ENCODE results near the gene DAB2IP.

Gene DAB2IP

DNA sequence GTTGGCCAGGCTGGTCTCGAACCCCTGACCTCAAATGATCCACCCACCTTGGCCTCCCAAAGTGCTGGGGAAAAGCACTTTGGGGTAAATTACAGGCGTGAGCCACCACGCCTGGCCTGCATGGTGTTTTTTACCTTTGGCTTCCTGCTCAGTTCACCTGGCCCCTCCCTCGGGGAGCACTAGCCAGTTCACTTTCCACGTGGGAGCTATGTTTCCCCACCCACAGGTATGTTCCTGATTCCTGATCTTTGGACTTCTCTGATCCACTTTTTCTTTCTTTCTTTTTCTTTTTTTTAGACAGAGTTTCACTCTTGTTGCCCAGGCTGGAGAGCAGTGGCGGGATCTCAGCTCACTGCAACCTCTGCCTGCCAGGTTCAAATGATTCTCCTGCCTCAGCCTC is 15.8 kb downstream of the DAB2IP start:
- DNase-seq = no peak

DNA sequence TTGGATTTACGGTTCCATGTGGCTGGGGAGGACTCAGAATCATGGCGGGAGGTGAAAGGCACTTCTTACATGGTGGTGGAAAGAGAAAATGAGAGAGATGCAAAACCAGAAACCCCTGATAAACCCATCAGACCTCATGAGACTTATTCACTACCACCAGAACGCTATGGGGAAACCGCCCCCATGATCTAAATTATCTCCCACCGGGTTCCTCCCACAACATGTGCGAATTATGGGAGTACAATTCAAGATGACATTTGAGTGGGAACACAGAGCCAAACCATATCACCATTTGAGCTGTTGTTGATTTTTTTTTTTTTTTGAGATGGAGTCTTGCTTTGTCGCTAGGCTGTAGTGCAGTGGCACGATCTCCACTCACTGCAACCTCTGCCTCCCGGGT is 16.5 kb downstream of the DAB2IP start:
- DNase-seq = no peak

DNA sequence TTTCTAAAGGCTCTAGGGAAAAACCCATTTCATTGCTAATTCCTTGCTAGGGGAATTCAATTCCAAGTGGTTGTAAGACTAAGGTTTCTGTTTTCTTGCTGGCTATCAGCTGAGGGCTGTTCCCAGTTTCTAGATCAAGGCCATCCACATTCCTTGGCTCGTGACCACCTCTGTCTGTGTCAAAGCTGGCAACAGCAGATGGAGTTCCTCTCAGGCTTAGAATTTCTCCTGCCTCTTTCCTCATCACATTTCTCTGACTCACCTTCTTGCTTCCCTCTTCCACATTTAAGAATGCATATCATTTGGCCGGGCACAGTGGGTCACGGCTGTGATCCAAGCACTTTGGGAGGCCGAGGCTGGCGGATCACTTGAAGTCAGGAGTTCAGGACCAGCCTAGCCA is 19.0 kb downstream of the DAB2IP start:
- DNase-seq = no peak

DNA sequence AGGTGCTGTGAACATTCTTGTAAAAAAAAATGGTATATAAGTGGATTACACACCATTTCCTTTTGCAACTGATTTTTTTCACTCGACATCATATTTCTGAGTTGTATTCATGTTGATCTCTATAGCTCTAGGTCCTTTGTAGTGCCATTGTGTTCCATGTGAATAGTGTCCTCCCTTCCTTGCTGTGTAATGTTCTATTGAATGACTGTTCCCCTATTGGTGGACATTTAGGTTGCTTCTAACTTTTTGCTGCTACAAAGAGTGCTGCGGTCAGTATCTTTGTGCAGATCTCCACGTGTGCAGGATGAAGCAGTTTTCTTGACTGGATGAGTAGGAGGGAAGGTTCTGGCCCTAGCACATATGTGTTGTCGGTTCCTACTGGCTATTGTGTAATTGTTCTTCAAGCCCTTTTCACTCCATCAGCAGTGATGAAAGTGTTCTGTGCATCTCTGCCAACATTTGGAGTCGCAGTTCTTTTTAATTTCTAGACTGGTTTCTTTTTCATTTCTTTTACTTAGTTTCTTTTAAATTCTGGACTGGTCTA is 20.2 kb downstream of the DAB2IP start:
- no peak for DNase-seq

DNA sequence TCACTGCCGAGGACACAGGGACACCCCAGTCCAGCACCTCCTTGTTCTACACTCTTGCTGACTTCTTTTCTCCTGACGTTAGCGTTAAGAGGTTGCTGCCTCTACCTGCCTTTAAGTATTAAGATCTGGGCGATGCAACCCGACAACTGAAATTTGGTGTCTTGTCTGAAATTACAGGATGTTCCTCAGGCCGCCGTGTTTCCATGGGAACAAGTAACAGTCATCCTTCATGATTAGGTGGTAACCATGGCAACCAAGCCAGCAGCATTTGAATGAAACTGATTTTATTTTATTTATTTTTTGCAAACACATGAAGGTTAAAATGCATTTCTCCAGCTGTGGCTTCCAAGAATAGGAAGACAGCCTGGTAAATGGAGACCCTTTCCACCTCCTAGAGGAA is 20.8 kb downstream of the DAB2IP start:
- DNase-seq = no peak

DNA sequence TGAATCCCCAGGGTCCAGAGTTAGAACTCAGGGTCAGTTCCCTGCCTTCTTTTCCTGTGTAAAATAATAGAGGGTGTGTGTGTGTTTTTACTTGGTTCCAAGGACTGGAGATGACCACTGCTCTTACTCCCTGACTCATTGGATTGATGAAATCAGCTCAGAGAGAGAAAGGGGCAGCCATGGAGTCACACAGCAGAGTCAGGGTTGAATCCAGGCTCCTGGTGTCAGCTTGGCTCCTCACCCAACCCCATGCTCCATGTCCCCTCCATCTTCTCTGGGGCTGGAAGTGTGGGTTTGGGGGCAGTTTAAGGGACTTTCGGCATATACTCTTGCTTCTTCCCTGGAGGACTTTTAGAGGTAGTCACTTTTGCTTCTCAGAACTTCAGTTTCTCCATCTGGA is 21.6 kb downstream of the DAB2IP start:
- no peak for DNase-seq

DNA sequence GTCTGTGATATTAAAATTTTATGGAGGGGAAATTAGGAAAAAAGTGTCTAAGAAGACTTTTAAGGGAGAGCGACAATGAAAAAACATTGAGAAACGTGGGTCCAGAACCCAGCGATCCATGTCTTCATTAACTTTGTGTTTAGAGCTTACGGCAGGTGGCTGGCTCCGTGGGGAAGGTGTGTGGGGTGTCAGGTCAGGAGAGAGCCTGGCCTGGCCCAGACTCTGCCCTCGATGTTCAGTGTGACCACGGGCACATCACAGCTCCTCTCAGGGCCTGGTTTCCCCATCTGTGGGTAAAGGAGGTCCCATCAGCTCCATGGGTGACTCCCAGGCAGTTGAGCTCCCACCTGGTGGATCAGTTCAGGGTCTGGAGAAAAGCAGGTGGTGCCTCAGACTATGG is 22.1 kb downstream of the DAB2IP start:
- no peak for DNase-seq

DNA sequence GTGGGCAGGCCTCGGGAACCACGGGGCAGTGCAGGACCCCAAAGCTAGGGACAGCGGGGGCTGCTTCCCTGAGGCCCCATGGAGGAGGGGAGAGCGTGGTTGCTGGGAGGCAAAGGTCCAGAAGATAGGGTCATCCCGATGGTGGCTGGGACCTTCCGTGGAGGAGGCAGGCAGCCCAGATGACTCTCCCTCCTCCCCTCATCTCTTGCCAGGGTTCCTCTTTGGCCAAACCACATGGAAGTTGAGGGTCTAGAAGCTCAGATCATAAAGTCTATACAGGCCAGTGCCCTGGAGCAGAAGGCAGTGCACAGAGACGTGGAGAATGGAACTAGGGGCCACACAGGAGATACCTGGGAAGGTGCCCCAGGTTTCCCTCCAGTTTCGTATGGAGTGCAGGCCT is 22.6 kb downstream of the DAB2IP start:
- DNase-seq = no peak

DNA sequence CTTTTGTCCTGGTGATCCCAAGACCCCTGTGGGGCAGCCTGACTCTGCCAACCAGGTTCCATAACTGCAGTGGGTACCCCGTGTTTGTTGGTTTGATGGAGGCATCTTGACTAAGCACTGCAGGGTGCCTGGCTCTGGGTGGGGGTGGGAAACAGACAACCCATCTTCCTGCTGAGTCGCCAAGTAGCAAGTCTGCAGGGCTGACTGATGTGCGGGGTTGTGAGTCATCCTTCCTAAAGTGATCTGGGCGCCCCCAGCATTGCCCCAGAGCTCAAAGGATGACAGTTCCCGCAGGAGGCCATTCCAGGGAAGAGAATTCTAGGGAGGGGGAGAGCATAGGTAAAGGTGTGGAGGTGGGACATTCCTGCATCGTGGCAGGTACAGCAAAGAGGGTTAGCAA is 23.5 kb downstream of the DAB2IP start:
- no peak for DNase-seq

DNA sequence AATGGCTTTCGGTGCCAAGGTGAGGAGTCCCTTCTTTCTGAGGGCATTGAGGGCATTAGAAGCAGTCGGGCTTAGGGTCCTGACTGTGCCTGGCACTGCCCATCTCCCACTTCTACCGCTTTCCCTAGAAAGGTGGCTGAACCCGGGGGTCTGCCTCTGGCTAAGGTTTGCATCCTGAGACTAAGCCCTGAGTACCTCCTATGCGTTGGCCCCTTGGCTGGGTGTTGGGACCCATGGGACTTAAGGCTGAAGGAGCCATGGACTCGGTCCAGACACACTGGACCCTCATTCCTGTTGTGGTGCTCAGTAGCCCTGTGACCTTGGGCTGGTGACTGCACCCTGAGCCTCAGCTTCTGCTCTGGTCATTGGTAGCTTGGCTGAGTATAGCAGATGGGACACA is 23.9 kb downstream of the DAB2IP start:
- no peak for DNase-seq

DNA sequence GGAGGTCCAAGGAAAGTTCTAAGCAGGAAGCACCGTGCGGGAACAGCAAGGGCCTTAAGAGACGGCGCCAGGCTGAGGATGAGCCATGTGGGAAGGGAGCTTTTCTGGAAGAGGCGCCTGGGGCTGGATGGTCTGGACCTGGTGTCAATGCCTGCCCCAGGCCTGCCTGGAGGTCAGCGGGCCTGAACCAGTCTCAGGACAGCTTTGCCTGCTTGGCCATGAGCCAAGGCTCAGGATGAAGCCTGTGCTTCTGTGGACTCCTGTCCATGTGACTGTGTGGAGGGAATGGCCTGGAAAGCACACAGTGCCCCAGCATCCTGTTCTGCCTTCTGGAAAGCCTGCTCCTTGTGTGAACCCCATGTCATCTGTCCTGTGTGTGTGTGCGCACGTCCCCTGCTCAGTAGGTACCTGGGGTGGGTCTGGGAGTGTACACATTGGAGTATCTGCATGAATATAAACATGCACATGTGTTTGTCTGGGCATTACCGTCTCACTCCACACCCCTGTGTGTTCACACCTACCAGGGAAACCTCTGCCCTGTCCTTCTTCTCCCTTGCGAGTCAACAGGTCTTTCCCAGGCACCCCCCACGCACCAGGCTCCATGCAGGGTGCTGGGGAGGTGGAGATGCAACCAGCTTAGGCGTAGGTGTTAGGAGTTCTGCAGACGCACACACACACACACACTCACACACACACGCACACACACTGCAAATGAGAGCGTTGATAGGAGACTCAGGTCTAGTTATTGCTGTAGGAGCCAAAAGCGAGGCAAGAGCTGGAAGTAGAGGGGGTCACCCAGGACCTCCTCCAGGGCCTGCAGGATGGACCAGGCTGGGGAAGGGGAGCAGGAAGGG is 24.8 kb downstream of the DAB2IP start:
- no peak for DNase-seq

DNA sequence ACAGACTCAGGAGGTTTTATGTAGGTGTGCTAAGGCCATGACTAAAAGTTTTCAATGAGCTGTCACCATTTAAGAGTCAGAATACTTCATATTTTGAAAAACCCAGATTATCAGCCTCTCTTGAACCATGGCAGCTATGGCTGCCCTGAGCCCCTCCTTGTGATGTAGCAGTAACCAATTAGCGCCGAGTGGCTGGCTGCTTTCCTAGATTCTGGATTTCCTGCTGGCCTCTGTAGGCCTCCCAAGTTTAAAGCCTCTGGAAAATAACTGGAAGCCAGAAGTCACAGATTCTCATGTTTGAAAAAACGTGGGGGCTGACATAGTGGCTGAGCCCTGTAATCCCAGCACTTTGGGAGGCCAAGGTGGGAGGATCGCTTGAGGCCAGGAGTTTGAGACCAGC is 25.5 kb downstream of the DAB2IP start:
- DNase-seq = no peak

DNA sequence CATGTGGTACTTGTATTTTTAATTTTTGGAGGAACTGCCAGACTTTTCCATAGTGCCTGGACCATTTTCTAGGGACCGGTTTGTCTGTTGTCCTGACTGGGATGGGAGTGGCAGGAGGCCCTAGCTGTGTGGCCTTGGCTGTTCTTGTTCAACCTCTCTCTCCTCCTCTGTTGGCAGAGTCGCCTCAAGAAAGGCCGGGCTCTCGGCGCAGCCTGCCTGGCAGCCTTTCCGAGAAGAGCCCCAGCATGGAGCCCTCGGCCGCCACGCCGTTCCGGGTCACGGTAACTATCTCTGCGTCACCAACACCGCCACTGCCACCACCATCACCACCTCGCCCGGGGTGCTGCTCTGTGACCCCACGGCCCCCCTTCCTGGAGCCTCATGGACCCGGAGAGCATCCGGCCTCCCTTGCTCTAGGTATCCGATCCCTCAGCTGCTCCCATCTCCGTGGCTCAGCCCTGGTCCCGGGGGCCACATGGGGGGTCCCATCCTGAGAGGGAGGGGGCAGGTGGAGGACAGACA is 27.1 kb downstream of the DAB2IP start:
- no peak for DNase-seq

DNA sequence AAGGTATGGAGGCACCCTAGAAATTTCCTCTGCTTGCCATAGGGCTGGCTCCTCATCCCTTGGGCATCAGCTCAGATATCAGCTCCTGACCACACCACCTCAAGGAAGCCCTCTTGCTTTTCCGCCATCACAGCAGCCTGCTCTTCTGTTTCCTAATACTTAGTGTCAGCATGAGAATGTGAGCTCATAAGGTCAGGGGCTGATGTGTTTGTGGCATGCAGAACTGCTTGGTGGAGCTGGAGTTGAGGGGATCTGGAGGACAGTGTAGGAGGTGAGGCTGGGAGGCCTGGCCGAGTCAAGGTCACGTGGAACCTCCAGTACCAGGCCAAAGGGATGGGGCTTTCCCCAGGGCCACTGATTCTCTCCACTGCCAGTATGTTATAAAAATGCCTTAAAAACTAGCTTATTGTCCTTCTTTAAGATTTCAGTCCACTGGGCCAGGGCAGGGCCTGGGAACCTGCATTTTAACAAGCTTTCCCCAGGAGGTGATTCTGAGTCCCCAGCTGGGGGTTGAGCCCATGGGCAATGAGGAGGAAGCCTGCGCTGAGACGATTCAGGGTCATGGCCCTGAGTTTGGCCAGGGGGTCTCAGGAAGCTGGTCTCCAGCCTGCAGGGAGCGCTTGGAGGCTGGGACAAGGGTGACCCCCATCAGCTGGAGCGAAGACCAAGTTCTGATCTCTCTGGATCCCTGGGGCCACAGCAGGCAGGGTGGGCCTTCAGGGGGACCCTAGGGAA is 28.6 kb downstream of the DAB2IP start:
- no peak for DNase-seq

DNA sequence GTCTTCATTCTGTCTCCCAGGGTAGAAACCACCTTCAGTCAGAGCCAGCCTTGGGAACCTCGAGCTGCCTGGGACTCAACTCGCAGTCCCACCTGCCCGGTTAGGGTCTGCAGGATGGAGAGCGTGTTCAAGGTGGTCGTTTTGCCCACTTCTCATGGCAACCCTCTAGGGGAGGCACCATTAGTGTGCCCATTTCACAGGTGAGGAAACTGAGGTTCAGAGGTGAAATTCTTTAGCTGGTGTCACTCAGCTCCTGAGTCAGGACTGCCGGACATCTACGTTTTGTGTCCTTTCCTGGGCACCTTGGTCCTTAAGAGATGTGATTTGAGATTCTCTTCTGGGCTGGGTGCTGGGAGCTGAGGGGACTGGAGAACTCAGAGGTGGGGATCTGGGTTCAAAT is 30.0 kb downstream of the DAB2IP start:
- DNase-seq = no peak

DNA sequence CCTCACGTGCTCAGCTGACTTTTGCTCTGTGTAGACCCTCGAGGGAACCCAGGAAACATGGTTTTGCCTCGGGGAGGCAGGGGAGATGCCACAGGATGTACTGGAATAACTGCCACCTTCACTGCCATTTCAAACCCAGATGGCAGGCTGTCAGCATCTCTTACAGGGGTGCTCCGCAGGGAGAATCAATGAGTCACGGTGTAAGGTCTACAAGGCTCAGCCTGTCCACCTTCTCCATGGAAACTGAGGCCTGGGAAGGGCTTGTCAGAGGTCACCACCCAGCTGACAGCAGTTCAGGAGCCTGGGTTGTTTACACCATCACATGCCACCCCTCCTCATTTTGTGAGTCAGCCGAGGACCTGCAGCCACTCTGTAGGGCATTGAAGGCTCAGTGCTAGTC is 30.8 kb downstream of the DAB2IP start:
- DNase-seq = no peak

DNA sequence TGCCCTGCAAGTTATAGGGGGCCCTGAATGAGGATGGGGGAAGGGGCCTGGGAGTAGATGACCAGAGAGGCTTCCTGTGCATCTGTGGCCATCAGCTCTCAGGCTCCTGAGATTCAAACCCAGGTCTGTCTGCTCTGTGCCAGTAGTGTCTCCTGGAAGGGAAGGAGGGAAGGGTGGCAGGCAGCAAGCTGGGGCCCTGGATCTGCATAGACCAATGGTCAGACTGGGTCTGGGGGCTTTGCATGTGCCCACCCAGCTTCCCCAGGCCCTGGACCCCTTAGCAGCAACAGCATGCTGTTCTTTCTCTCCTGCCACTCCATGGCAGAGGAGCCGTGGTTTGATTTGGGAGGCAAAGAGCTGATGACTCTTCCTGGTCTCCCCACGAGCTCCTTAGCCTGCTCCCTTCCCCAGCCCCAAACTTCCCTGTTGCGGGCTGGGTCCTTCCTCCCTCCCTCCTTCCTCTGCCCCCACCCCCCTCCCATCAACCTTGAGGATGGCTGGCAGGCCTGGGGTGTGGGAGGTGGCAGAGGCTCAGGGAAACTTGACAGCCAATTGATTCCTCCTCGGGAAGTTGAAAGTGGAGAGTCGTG is 31.6 kb downstream of the DAB2IP start:
- no peak for DNase-seq

DNA sequence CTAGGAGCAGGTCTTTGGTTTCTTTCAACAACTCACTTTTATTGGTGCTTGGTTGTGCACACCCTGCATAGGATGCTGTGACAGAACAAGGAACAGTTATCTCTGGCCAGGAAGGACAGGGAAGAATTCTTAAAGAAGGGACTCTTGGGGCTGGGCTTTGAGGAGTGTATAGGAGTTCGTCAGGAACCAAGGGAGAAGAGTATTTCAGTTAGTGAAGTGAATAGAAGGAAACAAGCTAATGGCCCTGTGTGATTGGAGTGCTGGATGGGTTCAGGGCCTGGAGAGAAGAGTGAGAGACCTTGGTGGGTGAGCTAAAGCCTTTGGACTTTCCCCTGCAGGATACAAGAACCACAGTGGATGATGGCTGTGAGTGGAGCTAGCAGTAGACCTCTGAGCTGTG is 32.2 kb downstream of the DAB2IP start:
- no peak for DNase-seq

DNA sequence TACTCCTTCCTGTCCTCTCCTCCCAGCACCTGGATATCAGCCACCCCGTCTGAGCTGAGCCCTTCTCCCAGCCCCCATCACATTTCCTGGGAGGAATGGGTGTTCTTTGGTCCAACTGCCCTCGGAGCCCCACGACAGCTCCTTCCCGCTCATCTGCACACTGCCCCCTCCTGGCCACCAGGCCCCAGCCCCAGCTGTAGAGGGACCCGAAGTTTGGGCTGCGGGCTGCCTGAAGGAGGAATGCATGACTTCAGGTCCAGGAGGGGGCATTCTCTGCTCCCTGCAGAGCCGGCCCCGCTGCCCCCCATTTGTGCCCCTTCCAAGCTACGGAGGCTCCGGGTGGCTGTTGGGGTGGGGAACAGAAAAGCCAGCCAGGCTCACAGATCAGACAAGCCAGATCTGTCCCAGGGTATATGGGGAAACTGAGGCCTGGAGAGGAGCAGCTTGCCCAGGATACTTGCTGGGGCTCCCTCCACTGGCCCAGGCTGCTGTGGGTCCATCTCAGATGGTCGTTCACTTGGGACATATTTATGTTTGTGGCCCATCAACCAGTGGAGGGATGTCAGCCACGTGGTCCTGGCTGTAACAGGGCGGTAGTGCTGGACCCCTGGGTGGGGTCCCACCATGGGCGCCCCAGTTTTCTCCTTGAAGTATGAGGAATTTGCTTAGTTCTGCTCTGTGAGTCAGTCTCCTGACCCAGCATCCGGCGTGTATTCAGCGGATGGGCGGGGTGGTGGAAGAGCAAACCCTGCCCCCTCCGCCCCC is 33.1 kb downstream of the DAB2IP start:
- no peak for DNase-seq

DNA sequence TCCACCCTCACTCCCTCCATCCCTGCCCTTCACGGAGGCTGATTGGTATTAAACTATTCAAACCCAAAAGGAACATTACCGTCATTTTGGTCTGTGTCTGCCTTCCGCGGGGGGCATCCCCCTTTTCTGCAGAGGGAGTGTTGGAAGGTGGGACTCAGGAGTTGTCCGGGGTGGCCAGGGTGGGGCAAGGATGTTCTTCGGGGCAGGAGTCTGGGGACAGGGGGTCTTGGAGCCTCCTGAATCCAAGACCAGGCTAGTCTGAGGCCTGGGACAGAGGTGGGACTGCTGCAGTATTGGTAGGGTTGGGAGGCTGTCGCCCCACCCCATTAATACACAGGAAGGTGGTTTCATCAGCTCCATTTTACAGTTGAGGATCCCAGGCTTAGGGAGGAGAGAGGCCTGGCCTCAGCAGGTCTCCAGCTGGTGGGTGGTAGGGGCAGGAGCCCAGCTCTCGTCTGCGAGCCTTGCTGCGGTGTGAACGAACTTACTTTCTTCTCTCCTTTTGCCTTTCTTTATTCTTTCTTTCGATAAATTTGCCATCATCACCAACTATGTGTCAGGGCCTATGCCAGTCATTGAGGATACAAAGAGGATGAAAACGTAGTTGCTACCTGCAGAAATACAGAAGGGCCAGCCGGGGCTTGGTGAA is 33.8 kb downstream of the DAB2IP start:
- DNase-seq = no peak

DNA sequence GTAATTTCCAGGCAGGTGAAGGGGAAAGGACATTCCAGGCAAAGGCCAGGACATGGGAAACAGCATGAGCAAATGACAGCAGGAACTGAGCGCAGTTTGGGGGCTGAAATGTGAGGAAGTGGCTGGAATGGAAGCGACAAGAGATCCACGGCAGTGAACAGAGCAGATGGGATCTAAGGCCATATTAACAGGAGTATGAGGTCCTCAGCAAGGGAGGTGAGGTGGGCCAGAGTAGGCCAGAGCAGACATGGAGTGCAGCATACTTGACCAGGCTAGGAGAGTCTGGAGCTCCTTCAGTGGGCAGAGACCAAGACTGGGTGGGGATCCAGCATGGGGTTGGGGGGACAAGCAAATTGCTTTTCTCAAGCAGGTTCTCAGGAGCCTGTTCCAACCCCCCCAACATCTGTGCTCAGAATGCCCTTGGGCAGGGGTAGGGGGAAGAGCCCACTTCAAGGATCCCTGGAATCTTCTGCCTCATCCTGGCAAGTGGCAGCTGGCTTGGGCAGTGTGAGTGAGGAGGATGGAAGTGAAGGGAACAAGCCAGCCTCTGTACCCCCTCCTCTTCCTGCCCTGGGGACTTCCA is 34.5 kb downstream of the DAB2IP start:
- DNase-seq = no peak

All from NCI-H1048 (cell line).